GM10266 (cell line): ENCODE data around the gene ABHD1.

Source experiments
- DNase-seq: peaks from one replicate; pipeline ENCODE4 v3.0.0; 2012; ENCODE audit errors: extremely low spot score
- TF ChIP-seq, protein P1 (sequence below): IDR thresholded peaks from 2 replicates; pipeline ENCODE4 v1.5.1; 2012; ENCODE audit warnings: mild to moderate bottlenecking, low read depth; ENCODE audit not compliant: control insufficient read depth, insufficient read depth; ENCODE audit errors: missing control alignments

The ABHD1 gene

DNA sequence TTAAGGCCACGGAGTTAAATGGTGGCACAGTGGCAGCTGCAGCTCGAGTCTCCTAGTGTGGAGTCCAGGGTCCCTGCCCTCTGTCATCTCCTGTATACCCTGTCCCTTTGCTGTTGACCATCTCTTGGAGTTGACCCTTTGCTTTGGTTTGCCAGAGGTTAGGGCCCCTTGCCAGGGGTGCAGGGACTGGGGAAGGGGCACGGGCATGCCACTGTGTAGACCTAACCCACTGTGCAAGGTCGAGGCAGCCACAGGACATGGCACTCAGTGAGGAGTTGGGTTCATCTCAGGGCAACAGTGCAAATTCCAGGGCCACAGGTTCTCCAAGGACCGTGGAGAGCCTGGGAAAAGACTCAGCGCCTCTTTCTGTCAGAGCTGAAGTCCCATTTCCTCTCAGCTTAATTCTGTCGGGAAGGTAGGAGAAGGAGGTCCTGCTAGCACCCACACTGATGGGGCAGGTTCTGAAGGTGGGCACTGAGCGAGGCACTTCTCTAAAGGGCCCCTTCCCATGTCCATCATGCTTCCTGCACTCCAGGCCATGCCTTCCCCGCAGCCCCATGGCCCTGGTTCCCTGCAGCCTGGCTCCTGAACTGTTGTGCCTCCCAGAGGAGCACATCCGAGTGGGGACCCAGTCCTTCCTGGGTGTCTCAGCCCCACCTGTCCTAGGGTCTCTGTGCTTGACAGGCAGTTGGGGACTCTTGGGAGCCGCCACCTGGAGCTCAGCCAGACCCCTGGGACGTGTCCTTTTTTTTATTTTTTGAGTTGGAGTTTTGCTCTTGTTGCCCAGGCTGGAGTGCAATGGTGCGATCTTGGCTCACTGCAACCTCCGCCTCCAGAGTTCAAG lies 34.3 kb upstream of the ABHD1 start:
- TF ChIP-seq, protein P1, sequence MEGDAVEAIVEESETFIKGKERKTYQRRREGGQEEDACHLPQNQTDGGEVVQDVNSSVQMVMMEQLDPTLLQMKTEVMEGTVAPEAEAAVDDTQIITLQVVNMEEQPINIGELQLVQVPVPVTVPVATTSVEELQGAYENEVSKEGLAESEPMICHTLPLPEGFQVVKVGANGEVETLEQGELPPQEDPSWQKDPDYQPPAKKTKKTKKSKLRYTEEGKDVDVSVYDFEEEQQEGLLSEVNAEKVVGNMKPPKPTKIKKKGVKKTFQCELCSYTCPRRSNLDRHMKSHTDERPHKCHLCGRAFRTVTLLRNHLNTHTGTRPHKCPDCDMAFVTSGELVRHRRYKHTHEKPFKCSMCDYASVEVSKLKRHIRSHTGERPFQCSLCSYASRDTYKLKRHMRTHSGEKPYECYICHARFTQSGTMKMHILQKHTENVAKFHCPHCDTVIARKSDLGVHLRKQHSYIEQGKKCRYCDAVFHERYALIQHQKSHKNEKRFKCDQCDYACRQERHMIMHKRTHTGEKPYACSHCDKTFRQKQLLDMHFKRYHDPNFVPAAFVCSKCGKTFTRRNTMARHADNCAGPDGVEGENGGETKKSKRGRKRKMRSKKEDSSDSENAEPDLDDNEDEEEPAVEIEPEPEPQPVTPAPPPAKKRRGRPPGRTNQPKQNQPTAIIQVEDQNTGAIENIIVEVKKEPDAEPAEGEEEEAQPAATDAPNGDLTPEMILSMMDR, result no peak
- DNase-seq, result no peak

DNA sequence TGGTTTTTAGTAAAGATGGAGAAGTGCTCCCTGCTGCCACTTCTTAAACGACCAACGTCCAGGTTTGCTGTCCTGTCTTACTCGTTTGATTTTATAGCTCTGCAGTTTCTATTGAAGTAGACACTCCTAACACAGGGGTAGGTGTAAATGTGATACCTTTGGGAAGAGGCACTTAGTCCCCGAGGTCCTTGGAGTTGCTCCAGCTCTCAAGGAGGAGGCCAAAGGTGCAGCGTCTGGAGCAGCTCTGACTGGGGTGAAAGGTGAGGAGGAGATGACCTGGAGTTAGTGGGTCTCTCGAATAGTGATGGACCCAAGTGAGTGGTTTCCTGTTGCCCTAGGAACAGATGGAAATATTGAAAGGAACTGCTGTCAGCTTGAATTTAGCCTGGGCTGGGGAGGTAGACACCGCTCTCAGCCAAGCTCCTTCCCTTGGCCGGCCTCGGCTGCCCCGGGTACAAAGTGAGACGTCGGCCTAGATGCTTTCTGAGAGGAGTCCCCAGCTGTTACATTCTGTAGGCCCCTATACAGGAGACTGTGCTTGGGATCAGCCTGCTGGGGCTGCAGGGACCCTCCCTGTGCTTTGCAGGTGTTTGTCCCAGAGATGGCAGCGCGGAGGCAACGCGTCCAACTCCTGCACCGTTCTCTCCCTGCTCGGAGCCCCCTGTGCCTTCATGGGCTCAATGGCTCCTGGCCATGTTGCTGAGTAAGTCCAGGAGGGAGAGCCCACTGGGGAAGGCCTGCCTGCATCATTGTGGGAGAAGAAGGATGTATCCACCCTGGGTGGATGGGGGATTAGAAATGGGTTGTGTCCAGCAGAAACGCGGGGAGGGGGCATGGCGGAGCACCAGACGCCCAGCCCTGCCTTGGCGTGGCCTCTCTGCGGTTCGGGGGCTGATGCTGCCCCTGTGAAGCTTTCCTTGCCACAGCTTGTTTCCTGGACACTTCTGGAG lies 31.6 kb upstream of the ABHD1 start:
- TF ChIP-seq, protein P1, result no peak
- no peak for DNase-seq

DNA sequence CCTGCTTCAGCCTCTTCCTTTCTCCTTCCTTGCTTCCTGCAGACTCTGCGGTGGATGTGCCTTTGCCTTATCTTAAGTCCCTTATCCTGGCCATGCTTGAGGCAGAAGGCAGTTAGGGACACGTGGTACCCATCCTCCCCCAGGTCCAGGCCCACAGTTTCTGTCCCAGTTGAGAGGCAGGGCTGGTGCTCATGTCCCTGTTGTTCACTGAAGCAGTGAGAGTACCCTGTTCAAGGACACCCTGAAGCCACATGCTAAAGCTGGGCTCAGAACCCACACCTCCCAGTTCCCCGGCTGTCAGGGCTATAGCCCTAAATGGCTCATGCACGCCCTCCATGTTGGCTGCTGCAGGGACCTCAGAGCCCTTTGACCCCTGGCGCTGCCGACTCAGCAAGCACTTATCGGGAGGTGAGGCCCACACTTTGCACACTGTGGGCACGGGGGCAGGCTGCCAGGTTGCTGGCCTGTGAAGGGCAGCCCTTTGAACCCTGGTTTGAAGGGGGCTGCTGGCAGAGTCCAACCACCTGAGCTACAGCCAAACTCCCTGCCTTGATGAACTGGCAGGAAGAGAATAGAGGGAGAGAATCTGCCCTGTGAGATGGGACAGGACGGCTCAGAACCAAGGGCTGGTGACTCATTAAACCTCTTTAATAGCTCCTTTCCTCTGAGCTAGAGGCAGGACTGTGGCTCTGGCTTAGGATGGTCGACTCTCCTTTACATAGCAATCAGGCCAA lies 30.8 kb upstream of the ABHD1 start:
- TF ChIP-seq, protein P1, result no peak
- no peak for DNase-seq

DNA sequence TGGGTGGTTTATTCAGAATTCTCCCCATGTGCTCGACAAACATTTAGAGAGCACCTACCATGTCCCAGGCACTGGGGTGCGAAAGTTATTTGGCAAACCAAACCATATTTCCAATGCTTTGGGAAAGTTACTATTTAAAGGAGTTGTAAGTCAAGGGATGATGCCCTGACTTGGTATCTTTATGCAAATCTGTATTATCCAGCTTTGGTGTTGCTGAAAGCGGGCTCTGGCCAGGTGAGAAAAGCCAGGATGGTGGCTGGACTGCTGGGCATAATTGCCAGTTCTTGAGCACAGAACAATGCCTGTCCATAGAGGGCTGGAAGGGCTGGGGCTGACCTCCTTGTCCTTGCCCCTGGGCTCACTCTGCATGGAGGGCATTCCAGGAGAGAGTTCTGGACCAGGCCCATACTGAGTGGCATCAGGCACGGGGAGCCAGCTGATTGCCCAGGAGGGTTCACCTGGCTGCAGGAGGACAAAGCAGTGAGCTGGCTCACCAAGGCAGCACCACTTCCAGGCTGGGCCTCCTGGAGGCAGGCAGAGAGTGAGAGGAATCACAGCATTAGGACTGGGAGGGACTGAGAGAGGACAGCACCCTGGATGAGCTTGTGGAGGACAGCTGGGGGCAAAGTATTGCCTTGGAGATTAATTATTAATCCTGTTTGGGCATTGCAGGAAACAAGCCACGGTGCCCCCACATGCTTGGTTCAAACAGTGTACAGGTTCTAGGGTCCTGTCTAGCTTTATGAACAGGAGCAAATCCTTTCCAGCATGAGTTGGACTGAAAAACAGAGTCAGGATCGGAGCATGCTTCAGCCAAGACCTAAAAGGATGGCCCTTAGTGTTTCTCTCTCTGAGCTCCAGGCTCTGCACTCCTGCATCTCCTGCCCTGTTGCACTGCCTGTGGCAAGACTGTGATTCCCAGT lies 29.9 kb upstream of the ABHD1 start:
- TF ChIP-seq, protein P1, result no peak
- DNase-seq, result no peak

DNA sequence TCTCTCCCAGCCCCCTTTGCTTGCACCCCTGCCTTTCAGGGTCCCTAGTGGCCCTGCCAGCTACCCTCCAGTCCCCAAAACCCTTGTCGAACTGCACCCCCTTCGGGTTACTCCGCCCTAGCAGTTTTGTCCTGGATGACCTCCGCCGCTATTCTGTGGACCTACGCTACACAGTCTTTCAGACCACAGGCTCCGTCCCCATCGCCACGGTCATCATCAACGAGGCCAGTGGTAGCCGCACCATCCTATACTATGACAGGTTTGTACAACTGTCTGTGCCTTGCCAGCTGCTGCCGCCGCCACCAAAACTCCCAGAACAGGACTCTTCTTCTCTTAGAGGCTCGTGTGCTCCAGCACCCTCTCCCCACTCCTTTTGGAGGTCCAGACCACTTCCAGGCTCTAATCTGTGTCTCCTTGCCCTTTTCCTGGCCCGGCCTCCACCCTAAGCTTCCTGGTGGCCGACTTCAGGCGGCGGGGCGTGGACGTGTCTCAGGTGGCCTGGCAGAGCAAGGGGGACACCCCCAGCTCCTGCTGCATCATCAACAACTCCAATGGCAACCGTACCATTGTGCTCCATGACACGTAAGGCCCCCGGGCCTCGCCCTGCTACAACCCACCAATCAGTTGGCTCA lies 29.1 kb upstream of the ABHD1 start:
- TF ChIP-seq, protein P1, result no peak
- no peak for DNase-seq

DNA sequence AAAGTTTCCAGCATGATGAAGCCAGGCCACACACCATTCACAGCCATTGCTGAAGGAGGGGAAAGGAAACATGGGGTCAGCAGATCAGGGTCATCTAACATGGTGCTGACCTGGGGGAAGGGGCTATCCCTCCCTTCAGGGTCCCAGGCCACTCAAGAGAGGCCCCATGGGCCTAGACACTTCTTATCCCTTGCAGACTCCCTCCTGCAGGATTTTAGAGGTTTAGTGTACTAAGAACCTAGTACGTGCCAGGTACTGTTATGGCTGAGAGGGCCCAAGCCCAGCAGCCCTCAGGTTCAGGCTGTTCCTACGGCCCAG lies 28.2 kb upstream of the ABHD1 start:
- TF ChIP-seq, protein P1, result no peak
- DNase-seq, result no peak
